ENCODE measurements around the gene NIT1.

- TF ChIP-seq RAD21 (IDR thresholded peaks at IDR 0.05 in 1 of 2, conservative IDR thresholded peaks at IDR 0.05 in 1 of 2; ENCODE audit: low read depth in 2 of 2, low read length in 2 of 2): no peak
- no peak for TF ChIP-seq JUND (IDR thresholded peaks at IDR 0.05; ENCODE audit: low read length)
- no peak for TF ChIP-seq POLR2AphosphoS5 (IDR thresholded peaks at IDR 0.05; ENCODE audit: low read depth, low read length)
- TF ChIP-seq CTCF (IDR thresholded peaks at IDR 0.05; ENCODE audit: control extremely low read depth in 1 of 3, insufficient read depth in 1 of 3, low read depth in 1 of 3, low read length in 3 of 3): no peak
- TF ChIP-seq POLR2A (IDR thresholded peaks at IDR 0.05; ENCODE audit: control extremely low read depth in 1 of 2, low read depth in 2 of 2, low read length in 2 of 2): no peak
- TF ChIP-seq BCL11A (IDR thresholded peaks at IDR 0.05; ENCODE audit: low read depth in 2 of 2, low read length in 2 of 2): no peak
- TF ChIP-seq TAF1 (IDR thresholded peaks at IDR 0.05; ENCODE audit: low read depth, low read length): no peak
These were observed 40.5 kb upstream of the NIT1 start for GRCh38 chr1:161077426-161077825.

Measured in H1 (cell line).